Transverse colon (tissue), 4 donors: ENCODE data around the gene UIMC1. TPM values are rescaled to one million over a fixed set of nuclear protein-coding genes. Genes with fewer than 3 reads are reported as not detected.

Source experiments
- DNase-seq: peaks from one replicate; pipeline ENCODE4 v3.0.0-alpha.2; 2019
- H3K27ac ChIP-seq, 4 donors: fragments of 200-600 bp; sonication (generic); 2 replicates each; pipeline ENCODE4 v1.5.1; 2016 to 2018; ENCODE audit warnings: inconsistent platforms in 4 of 4
- H3K27me3 ChIP-seq: fragments of 200-600 bp; sonication (generic); 2 replicates; pipeline ENCODE4 v1.5.1; 2017; ENCODE audit warnings: inconsistent platforms
- H3K36me3 ChIP-seq, 4 donors: fragments of 200-600 bp; sonication (generic); 2 replicates each; pipeline ENCODE4 v1.5.1; 2017 to 2019; ENCODE audit warnings: inconsistent platforms in 4 of 4
- H3K4me1 ChIP-seq, 4 donors: fragments of 200-600 bp; sonication (generic); 2 replicates each; pipeline ENCODE4 v1.5.1; 2017 to 2020; ENCODE audit warnings: inconsistent platforms in 4 of 4
- H3K4me3 ChIP-seq, 4 donors: fragments of 200-600 bp; sonication (generic); 1 replicate in 1 of 4; 2 replicates in 3 of 4; pipeline versions ENCODE4 v1.5.1 to v1.6.1; 2017 to 2019; ENCODE audit warnings: inconsistent platforms in 4 of 4
- H3K9me3 ChIP-seq, 2 donors: fragments of 200-600 bp; sonication (generic); 2 replicates each; pipeline ENCODE4 v1.5.1; 2017 to 2019; ENCODE audit warnings: inconsistent platforms in 2 of 2
- CTCF ChIP-seq, 5 experiments: fragments of 200-600 bp in 3 of 5; fragments of 450-650 bp in 2 of 5; sonication (generic) in 3 of 5; IDR thresholded peaks; 1 replicate in 2 of 5; 2 replicates in 3 of 5; pipeline ENCODE4 v1.5.1; 2016 to 2017; ENCODE audit warnings: antibody characterized with exemption in 5 of 5, inconsistent platforms in 3 of 5, mild to moderate bottlenecking in 2 of 5, moderate library complexity in 1 of 5
- EP300 ChIP-seq: sonication (generic); formaldehyde crosslinking; IDR thresholded peaks from one replicate; pipeline ENCODE4 v1.6.1; 2017; ENCODE audit warnings: antibody characterized with exemption, low read depth
- POLR2A ChIP-seq: fragments of 450-650 bp; IDR thresholded peaks from one replicate; pipeline ENCODE4 v1.6.1; 2016; ENCODE audit warnings: antibody characterized with exemption, mild to moderate bottlenecking, moderate library complexity
- POLR2AphosphoS5 ChIP-seq, 3 donors: sonication (generic); formaldehyde crosslinking; IDR thresholded peaks; one replicate each; pipeline ENCODE4 v1.6.1; 2016; ENCODE audit warnings: antibody characterized with exemption in 3 of 3
- WGBS, 2 donors: methylation state at CpG; one replicate each; pipeline ENCODE4 v1.1.5; 2018; ENCODE audit warnings: low coverage in 1 of 2; 5-methylcytosine and 5-hydroxymethylcytosine counted together
- in situ Hi-C, 4 donors: fragments of 200-750 bp; cut with MboI; loops; one replicate each; pipeline versions ENCODE4 v1.15.0 to v1.15.1; 2017; ENCODE audit warnings: low sequenced_read_pairs in 3 of 4, low pct_ligation_motif_present in 1 of 4, low pct_unique_long_range_greater_than_20kb in 1 of 4
- intact Hi-C: fragments of 100-400 bp; cut with DNase I; formaldehyde crosslinking; loops from one replicate; pipeline ENCODE4 v1.15.1; 2023; ENCODE audit warnings: low total_unique reads
- total RNA-seq, 4 donors: library from RNA; depleted of rRNA; stranded (reverse); fragments of >200 nt; gene quantifications; one replicate each; pipeline ENCODE4 v1.1.0, GENCODE V29; 2016

Gene UIMC1
- total RNA-seq, 4 donors from 2014 or later: 25.1 to 213 (median 34.6) TPM

- 29 to 62% methylated on average over 1 to 3 of the region's 3 CpGs for WGBS, 2 donors
- no peak for DNase-seq
- no peaks in the 10 kb centered on the region for H3K4me1 ChIP-seq
- TF ChIP-seq POLR2AphosphoS5 (IDR thresholded peaks at IDR 0.05): no peak
- TF ChIP-seq EP300: no peak
- TF ChIP-seq CTCF (IDR thresholded peaks at IDR 0.05): no peak
- no peak for TF ChIP-seq POLR2A
- no peak overlapping the region for H3K4me3 ChIP-seq
- in situ Hi-C loops (no loop called here), intact Hi-C loops (no loop called here)
- no peaks in the 10 kb centered on the region for H3K36me3 ChIP-seq
- H3K27ac ChIP-seq: no peak overlapping the region
- no peaks in the 10 kb centered on the region for H3K9me3 ChIP-seq
- no peaks in the 10 kb centered on the region for H3K27me3 ChIP-seq
These were observed 109.3 kb downstream of the UIMC1 start for GRCh38 chr5:176897263-176897662.

- Histone ChIP-seq H3K4me1 (no peaks in the 10 kb centered on the region), H3K27me3 (no peaks in the 10 kb centered on the region), H3K4me3 (no peak overlapping the region), H3K9me3 (no peaks in the 10 kb centered on the region), H3K36me3 (no peaks in the 10 kb centered on the region), H3K27ac (no peak overlapping the region)
- in situ Hi-C loops: no loop called here
- no peak for DNase-seq
- 92% methylated on average over 4 of the region's 4 CpGs; no CpG with 5 or more reads in 1 of the 2 donors for WGBS, 2 donors
- TF ChIP-seq EP300: no peak
- no peak for TF ChIP-seq CTCF (IDR thresholded peaks at IDR 0.05)
- no peak for TF ChIP-seq POLR2AphosphoS5 (IDR thresholded peaks at IDR 0.05)
- TF ChIP-seq POLR2A: no peak
- intact Hi-C loops: no loop called here
These were observed 110.7 kb downstream of the UIMC1 start for GRCh38 chr5:176895831-176896230.

- no peak overlapping the region for H3K4me3 ChIP-seq
- H3K4me1 ChIP-seq: no peaks in the 10 kb centered on the region
- H3K9me3 ChIP-seq: no peaks in the 10 kb centered on the region
- WGBS, 2 donors: 87 to 89% methylated on average over 3 to 6 of the region's 6 CpGs
- no peak for DNase-seq
- intact Hi-C loops: no loop called here
- no peak for TF ChIP-seq EP300
- TF ChIP-seq CTCF (IDR thresholded peaks at IDR 0.05): no peak
- TF ChIP-seq POLR2AphosphoS5 (IDR thresholded peaks at IDR 0.05): no peak
- no peaks in the 10 kb centered on the region for H3K36me3 ChIP-seq
- no peaks in the 10 kb centered on the region for H3K27me3 ChIP-seq
- in situ Hi-C loops: no loop called here
- no peak overlapping the region for H3K27ac ChIP-seq
These were observed 112.3 kb downstream of the UIMC1 start for GRCh38 chr5:176894298-176894697.

- WGBS, 2 donors: 64% methylated on average over 3 of the region's 3 CpGs; no CpG with 5 or more reads in 1 of the 2 donors
- no peaks in the 10 kb centered on the region for H3K4me1 ChIP-seq
- H3K27me3 ChIP-seq: no peaks in the 10 kb centered on the region
- TF ChIP-seq POLR2A: no peak
- no peak for TF ChIP-seq EP300
- TF ChIP-seq CTCF (IDR thresholded peaks at IDR 0.05): no peak
- TF ChIP-seq POLR2AphosphoS5 (IDR thresholded peaks at IDR 0.05): no peak
- no peaks in the 10 kb centered on the region for H3K9me3 ChIP-seq
- in situ Hi-C loops (no loop called here), intact Hi-C loops (no loop called here)
- no peak for DNase-seq
- H3K4me3 ChIP-seq: no peak overlapping the region
- no peak overlapping the region for H3K27ac ChIP-seq
- no peaks in the 10 kb centered on the region for H3K36me3 ChIP-seq
These were observed 113.9 kb downstream of the UIMC1 start for GRCh38 chr5:176892663-176893062.
